Lower leg skin (tissue), 3 donors: Measurements from ENCODE around the gene TCF7L1.

Source experiments
- POLR2A ChIP-seq, 2 donors: fragments of 450-650 bp; IDR thresholded peaks; one replicate each; pipeline ENCODE4 v1.6.1; 2016 to 2017; ENCODE audit warnings: antibody characterized with exemption in 2 of 2, mild to moderate bottlenecking in 1 of 2, moderate library complexity in 1 of 2
- TF ChIP-seq, protein P1 (sequence below), 3 donors: fragments of 450-650 bp; IDR thresholded peaks; one replicate each; pipeline ENCODE4 v1.5.1; 2016; ENCODE audit warnings: antibody characterized with exemption in 3 of 3, mild to moderate bottlenecking in 3 of 3, moderate library complexity in 2 of 3

DNA sequence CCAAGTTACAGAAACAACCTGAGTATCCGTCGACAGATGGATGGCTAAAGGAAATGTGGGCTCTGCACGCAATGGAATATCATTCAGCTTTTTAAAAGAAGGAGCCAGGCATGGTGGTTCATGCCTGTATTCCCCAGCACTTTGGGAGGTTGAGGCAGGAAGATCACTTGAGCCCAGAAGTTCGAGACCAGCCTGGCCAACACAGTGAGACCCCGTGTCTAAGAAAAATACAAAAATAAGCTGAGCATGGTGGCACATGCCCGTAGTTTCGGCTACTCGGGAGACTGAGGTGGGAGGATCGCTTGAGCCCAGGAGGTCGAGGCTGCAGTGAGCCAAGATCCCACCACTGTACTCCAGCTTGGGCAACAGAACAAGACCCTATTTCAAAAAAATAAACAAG is 34.3 kb downstream of the TCF7L1 start:
- no peak for TF ChIP-seq POLR2A (IDR thresholded peaks at IDR 0.05)
- TF ChIP-seq, protein P1, sequence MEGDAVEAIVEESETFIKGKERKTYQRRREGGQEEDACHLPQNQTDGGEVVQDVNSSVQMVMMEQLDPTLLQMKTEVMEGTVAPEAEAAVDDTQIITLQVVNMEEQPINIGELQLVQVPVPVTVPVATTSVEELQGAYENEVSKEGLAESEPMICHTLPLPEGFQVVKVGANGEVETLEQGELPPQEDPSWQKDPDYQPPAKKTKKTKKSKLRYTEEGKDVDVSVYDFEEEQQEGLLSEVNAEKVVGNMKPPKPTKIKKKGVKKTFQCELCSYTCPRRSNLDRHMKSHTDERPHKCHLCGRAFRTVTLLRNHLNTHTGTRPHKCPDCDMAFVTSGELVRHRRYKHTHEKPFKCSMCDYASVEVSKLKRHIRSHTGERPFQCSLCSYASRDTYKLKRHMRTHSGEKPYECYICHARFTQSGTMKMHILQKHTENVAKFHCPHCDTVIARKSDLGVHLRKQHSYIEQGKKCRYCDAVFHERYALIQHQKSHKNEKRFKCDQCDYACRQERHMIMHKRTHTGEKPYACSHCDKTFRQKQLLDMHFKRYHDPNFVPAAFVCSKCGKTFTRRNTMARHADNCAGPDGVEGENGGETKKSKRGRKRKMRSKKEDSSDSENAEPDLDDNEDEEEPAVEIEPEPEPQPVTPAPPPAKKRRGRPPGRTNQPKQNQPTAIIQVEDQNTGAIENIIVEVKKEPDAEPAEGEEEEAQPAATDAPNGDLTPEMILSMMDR (IDR thresholded peaks at IDR 0.05) = no peak
